ENCODE data around the gene DCHS1. TPM values are rescaled to one million over a fixed set of nuclear protein-coding genes. Genes with fewer than 3 reads are reported as not detected.

DCHS1 gene
- total RNA-seq, 6 experiments from 2014 or later, result 1.8 to 9.2 (median 4.1) TPM

DNA sequence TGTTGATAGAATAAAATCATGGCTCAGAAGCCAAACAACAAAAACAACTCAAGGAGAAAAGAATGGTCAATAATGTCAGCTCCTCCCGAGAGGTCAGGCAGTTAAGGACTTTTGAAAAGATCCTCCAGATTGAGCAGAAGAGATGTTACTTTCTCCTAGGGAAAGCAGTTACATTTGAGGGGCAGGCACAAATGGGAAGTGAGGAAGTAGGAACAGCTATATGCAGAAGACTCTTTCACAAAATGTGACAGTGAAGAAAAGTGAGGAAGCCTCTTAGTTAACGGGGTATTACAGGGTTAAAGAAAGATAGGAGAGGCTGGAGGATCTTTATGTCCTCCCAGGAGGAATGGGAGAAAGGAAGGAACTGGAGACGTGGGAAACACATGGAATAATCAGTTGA is 3.4 kb downstream of the DCHS1 start:
- H3K9me3 ChIP-seq, result no peaks in the 10 kb centered on the region
- no peak overlapping the region for H3K27ac ChIP-seq
- H3K4me3 ChIP-seq, result no peak overlapping the region
- 49% methylated on average over 3 of the region's 3 CpGs for WGBS (ENCODE audit: insufficient coverage, low coverage, low lambda C conversion rate, missing lambda C conversion rate)
- H3K4me1 ChIP-seq, result no peaks in the 10 kb centered on the region
- H3K27me3 ChIP-seq, result no peaks in the 10 kb centered on the region
- TF ChIP-seq, protein P1, sequence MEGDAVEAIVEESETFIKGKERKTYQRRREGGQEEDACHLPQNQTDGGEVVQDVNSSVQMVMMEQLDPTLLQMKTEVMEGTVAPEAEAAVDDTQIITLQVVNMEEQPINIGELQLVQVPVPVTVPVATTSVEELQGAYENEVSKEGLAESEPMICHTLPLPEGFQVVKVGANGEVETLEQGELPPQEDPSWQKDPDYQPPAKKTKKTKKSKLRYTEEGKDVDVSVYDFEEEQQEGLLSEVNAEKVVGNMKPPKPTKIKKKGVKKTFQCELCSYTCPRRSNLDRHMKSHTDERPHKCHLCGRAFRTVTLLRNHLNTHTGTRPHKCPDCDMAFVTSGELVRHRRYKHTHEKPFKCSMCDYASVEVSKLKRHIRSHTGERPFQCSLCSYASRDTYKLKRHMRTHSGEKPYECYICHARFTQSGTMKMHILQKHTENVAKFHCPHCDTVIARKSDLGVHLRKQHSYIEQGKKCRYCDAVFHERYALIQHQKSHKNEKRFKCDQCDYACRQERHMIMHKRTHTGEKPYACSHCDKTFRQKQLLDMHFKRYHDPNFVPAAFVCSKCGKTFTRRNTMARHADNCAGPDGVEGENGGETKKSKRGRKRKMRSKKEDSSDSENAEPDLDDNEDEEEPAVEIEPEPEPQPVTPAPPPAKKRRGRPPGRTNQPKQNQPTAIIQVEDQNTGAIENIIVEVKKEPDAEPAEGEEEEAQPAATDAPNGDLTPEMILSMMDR (IDR thresholded peaks at IDR 0.05), result no peak
- TF ChIP-seq POLR2A (IDR thresholded peaks at IDR 0.05), result no peak
- intact Hi-C loops (cut with DNase I), result no loop called here
- no peak for ATAC-seq
- H3K36me3 ChIP-seq, result no peaks in the 10 kb centered on the region
- DNase-seq, result no peak

DNA sequence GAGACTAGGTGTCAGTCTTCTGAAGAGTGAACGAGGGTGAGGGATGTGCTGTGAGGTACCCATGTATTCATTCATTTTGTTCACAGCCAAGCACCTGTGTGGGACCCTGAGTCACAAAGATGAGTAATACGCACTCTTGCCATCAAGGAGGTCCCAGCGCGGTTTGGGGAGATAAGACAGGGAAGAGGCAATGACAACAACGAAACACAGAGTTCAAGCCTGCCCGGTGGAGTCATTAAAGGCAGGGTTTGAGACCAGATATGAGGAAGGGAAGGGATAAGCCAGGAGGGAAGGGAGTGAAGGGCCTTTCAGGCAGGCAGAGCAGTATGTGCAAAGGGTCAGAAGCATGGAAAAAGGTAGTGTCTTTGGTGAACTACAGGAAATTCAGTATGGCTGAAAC is 4.6 kb downstream of the DCHS1 start:
- no peak for TF ChIP-seq POLR2A (IDR thresholded peaks at IDR 0.05)
- TF ChIP-seq, protein P1 (IDR thresholded peaks at IDR 0.05), result no peak
- Histone ChIP-seq H3K36me3 (no peaks in the 10 kb centered on the region), H3K9me3 (no peaks in the 10 kb centered on the region), H3K27ac (no peak overlapping the region), H3K4me1 (no peaks in the 10 kb centered on the region), H3K4me3 (no peak overlapping the region), H3K27me3 (no peaks in the 10 kb centered on the region)
- intact Hi-C loops (cut with DNase I), result no loop called here
- DNase-seq, result no peak
- no peak for ATAC-seq
- WGBS (ENCODE audit: insufficient coverage, low coverage, low lambda C conversion rate, missing lambda C conversion rate), result 45% methylated on average over 6 of the region's 6 CpGs

DNA sequence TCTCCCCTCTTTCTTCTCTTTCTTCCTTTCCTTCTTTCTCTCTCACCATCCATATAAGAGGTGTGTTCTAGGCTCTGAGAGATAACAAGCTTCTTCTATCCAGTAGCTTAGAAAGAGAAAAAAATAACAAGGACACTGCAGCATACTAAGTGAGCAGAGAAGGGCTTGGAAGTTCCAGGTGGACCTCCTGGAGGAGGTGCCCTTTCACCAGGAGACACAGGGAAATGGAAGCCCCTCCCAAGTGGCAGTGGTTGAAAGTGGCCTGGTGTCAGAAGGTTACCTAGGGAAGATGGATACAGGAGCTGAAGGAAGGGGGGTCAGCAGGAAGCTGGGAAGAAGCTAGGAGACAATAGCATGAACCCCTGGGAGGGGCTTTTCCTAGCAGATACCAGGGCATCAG is 5.5 kb downstream of the DCHS1 start:
- H3K27ac ChIP-seq, result no peak overlapping the region
- intact Hi-C loops (cut with DNase I), result no loop called here

DNA sequence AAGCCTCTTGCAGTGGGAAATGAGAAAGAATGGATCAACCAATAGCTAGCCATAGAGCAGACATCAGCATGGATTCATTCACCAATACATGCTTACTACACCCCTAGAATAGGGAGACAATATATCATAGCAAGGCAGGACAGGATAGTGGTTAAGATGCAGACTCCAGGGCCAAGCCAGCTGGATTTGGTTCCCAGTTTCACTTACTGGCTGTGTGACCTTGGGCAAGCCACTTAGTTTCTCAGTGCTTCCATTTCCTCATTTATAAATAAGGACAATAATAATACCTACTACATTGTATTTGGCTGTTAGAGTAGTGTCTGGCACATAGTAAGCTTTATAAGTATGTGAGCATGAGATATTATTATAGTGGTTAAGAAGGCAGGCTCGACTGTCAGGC is 7.1 kb downstream of the DCHS1 start:
- Histone ChIP-seq H3K9me3 (no peaks in the 10 kb centered on the region), H3K27ac (no peak overlapping the region), H3K4me1 (no peaks in the 10 kb centered on the region), H3K4me3 (no peak overlapping the region), H3K36me3 (no peaks in the 10 kb centered on the region), H3K27me3 (no peaks in the 10 kb centered on the region)
- intact Hi-C loops (cut with DNase I), result no loop called here
- DNase-seq, result no peak
- TF ChIP-seq, protein P1 (IDR thresholded peaks at IDR 0.05), result no peak
- no peak for TF ChIP-seq POLR2A (IDR thresholded peaks at IDR 0.05)
- peak in 2 of 4 donors; percentile 9 to 28 for ATAC-seq
- 43% methylated on average over 1 of the region's 1 CpG for WGBS (ENCODE audit: insufficient coverage, low coverage, low lambda C conversion rate, missing lambda C conversion rate)

More for the DNA sequence above, 5.5 kb downstream of the DCHS1 start:
- Histone ChIP-seq H3K4me3 (no peak overlapping the region), H3K9me3 (no peaks in the 10 kb centered on the region), H3K36me3 (no peaks in the 10 kb centered on the region), H3K4me1 (no peaks in the 10 kb centered on the region), H3K27me3 (no peaks in the 10 kb centered on the region)
- DNase-seq (no peak), ATAC-seq (no peak)
- TF ChIP-seq, protein P1 (IDR thresholded peaks at IDR 0.05), result no peak
- no peak for TF ChIP-seq POLR2A (IDR thresholded peaks at IDR 0.05)

DNA sequence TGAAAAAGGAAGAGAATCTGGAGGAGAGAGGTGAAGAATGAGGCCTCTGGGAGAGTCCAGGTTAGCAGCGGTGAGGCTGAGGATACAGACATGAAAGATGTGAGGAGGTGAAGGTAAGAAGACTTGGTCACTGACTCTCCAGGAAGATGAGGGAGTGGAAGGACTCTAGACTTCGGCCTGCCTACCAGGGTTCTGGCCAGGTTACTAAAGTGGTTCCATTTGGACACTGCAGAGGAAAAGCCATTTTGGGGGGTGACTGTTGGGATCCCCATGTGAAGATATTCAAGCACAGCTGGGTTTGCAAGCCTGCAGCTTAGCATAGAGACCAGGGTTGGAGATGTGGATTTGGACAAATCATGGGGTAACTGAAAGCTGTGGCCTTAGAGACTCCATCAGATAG is 7.8 kb downstream of the DCHS1 start:
- 94% methylated on average over 2 of the region's 2 CpGs for WGBS (ENCODE audit: insufficient coverage, low coverage, low lambda C conversion rate, missing lambda C conversion rate)
- no peaks in the 10 kb centered on the region for H3K27me3 ChIP-seq
- H3K27ac ChIP-seq, result peak overlapping the region in 2 of 3 donors; percentile 36 to 49
- no peaks in the 10 kb centered on the region for H3K4me1 ChIP-seq
- H3K4me3 ChIP-seq, result no peak overlapping the region
- H3K9me3 ChIP-seq, result no peaks in the 10 kb centered on the region
- ATAC-seq, result no peak
- intact Hi-C loops (cut with DNase I), result no loop called here
- no peaks in the 10 kb centered on the region for H3K36me3 ChIP-seq
- DNase-seq, result no peak
- no peak for TF ChIP-seq POLR2A (IDR thresholded peaks at IDR 0.05)
- TF ChIP-seq, protein P1 (IDR thresholded peaks at IDR 0.05), result no peak
